ENCODE results near the gene GGA2. TPM values are rescaled to one million over a fixed set of nuclear protein-coding genes. Genes with fewer than 3 reads are reported as not detected.

GGA2 gene
- total RNA-seq, 6 experiments from 2014 or later, result 28.1 to 38.0 (median 35.7) TPM

- Mint-ChIP-seq H3K36me3 (ENCODE audit: low read depth) (peaks cover 14% of the 10 kb centered on the region), H3K4me1 (ENCODE audit: low read depth) (peaks cover 50% of the 10 kb centered on the region), H3K4me3 (no peak overlapping the region), H3K9me3 (no peaks in the 10 kb centered on the region), H3K27ac (peak overlapping the region; percentile 75), H3K27me3 (ENCODE audit: insufficient read depth) (peaks cover 6% of the 10 kb centered on the region)
- no peak for TF ChIP-seq CTCF (IDR thresholded peaks at IDR 0.05)
- no peak for DNase-seq
Measured at GRCh38 chr16:23505180-23505665, 5.1 kb downstream of the GGA2 start.

GRCh38 chr16:23504453-23505179 is 5.7 kb downstream of the GGA2 start:
- Mint-ChIP-seq H3K4me3 (no peak overlapping the region), H3K27ac (peak overlapping the region; percentile 75), H3K4me1 (ENCODE audit: low read depth) (peaks cover 50% of the 10 kb centered on the region), H3K27me3 (ENCODE audit: insufficient read depth) (peaks cover 6% of the 10 kb centered on the region), H3K36me3 (ENCODE audit: low read depth) (peaks cover 14% of the 10 kb centered on the region), H3K9me3 (no peaks in the 10 kb centered on the region)
- TF ChIP-seq CTCF (IDR thresholded peaks at IDR 0.05), result peak; percentile 52
- peak; percentile 94 for DNase-seq

- no peak overlapping the region for H3K4me3 Mint-ChIP-seq
- H3K36me3 Mint-ChIP-seq (ENCODE audit: low read depth), result peaks cover 14% of the 10 kb centered on the region
- peaks cover 45% of the 10 kb centered on the region for H3K4me1 Mint-ChIP-seq (ENCODE audit: low read depth)
- H3K27ac Mint-ChIP-seq, result no peak overlapping the region
- no peaks in the 10 kb centered on the region for H3K9me3 Mint-ChIP-seq
- H3K27me3 Mint-ChIP-seq (ENCODE audit: insufficient read depth), result peaks cover 3% of the 10 kb centered on the region; the same call in 1 of the 2 replicates
- TF ChIP-seq CTCF (IDR thresholded peaks at IDR 0.05), result no peak
- no peak for DNase-seq
Measured at GRCh38 chr16:23504076-23504452, 6.2 kb downstream of the GGA2 start.

- Mint-ChIP-seq H3K4me1 (ENCODE audit: low read depth) (peaks cover 37% of the 10 kb centered on the region), H3K27ac (no peak overlapping the region), H3K27me3 (ENCODE audit: insufficient read depth) (peaks cover 2% of the 10 kb centered on the region; the same call in 1 of the 2 replicates), H3K9me3 (no peaks in the 10 kb centered on the region), H3K4me3 (no peak overlapping the region), H3K36me3 (ENCODE audit: low read depth) (0 out of 2 replicates have a peak, but pooled peaks cover 6% of the 10 kb centered on the region)
- no peak for DNase-seq
- TF ChIP-seq CTCF (IDR thresholded peaks at IDR 0.05), result no peak
Measured at GRCh38 chr16:23502466-23502865, 7.8 kb downstream of the GGA2 start.

GRCh38 chr16:23501291-23501690 is 9.0 kb downstream of the GGA2 start:
- TF ChIP-seq CTCF (IDR thresholded peaks at IDR 0.05), result no peak
- no peak overlapping the region for H3K27ac Mint-ChIP-seq
- H3K4me3 Mint-ChIP-seq, result no peak overlapping the region

More at GRCh38 chr16:23501291-23501690, 9.0 kb downstream of the GGA2 start:
- H3K4me1 Mint-ChIP-seq (ENCODE audit: low read depth), result peaks cover 35% of the 10 kb centered on the region
- H3K9me3 Mint-ChIP-seq, result no peaks in the 10 kb centered on the region
- DNase-seq, result no peak
- peaks cover 2% of the 10 kb centered on the region; the same call in 1 of the 2 replicates for H3K27me3 Mint-ChIP-seq (ENCODE audit: insufficient read depth)
- H3K36me3 Mint-ChIP-seq (ENCODE audit: low read depth), result 0 out of 2 replicates have a peak, but pooled peaks cover 6% of the 10 kb centered on the region

All from HFFc6 (cell line).